GM23248 (cell line): ENCODE data around the gene PCP4. TPM values are rescaled to one million over a fixed set of nuclear protein-coding genes. Genes with fewer than 3 reads are reported as not detected.

ENCODE experiments used
- DNase-seq: peaks from one replicate; pipeline ENCODE4 v3.0.0-alpha.2; 2015
- H2AFZ ChIP-seq: fragments of 200-600 bp; sonication (generic); 2 replicates; pipeline ENCODE4 v1.6.1; 2016; ENCODE audit warnings: antibody characterized with exemption
- H3F3A ChIP-seq: fragments of 200-600 bp; sonication (generic); 2 replicates; pipeline ENCODE4 v1.6.1; 2016; ENCODE audit warnings: mild to moderate bottlenecking, antibody characterized with exemption, mixed run types; ENCODE audit not compliant: insufficient read depth
- H3K27ac ChIP-seq: fragments of 200-600 bp; sonication (generic); 2 replicates; pipeline ENCODE4 v1.5.1; 2016; ENCODE audit warnings: mild to moderate bottlenecking
- H3K27me3 ChIP-seq: fragments of 200-600 bp; sonication (generic); replicated peaks from 2 replicates; pipeline ENCODE4 v1.6.1; 2016; ENCODE audit warnings: mild to moderate bottlenecking; ENCODE audit not compliant: insufficient read depth
- H3K36me3 ChIP-seq: fragments of 200-600 bp; sonication (generic); 2 replicates; pipeline ENCODE4 v1.6.1; 2016; ENCODE audit warnings: low read depth, mild to moderate bottlenecking
- H3K4me1 ChIP-seq: fragments of 200-600 bp; sonication (generic); 2 replicates; pipeline ENCODE4 v1.6.1; 2016; ENCODE audit warnings: mild to moderate bottlenecking; ENCODE audit not compliant: insufficient read depth
- H3K4me2 ChIP-seq: fragments of 200-600 bp; sonication (generic); one replicate; pipeline ENCODE4 v1.6.1; 2016; ENCODE audit warnings: mild to moderate bottlenecking; ENCODE audit not compliant: unreplicated experiment
- H3K4me3 ChIP-seq: fragments of 200-600 bp; sonication (generic); 2 replicates; pipeline ENCODE4 v1.5.1; 2016; ENCODE audit warnings: mild to moderate bottlenecking
- H3K79me2 ChIP-seq: fragments of 200-600 bp; sonication (generic); 2 replicates; pipeline ENCODE4 v1.6.1; 2016; ENCODE audit warnings: mild to moderate bottlenecking; ENCODE audit not compliant: insufficient read depth
- H3K9ac ChIP-seq: fragments of 200-600 bp; sonication (generic); 2 replicates; pipeline ENCODE4 v1.6.1; 2016; ENCODE audit warnings: mild to moderate bottlenecking
- H3K9me2 ChIP-seq: fragments of 200-600 bp; sonication (generic); 2 replicates; pipeline ENCODE4 v1.6.1; 2016; ENCODE audit warnings: mixed run types, mild to moderate bottlenecking, moderate library complexity; ENCODE audit not compliant: insufficient read depth
- H3K9me3 ChIP-seq: fragments of 200-600 bp; sonication (generic); one replicate; pipeline ENCODE4 v1.6.1; 2017; ENCODE audit warnings: low read depth
- H4K20me1 ChIP-seq: fragments of 200-600 bp; sonication (generic); 2 replicates; pipeline ENCODE4 v1.6.0; 2016; ENCODE audit not compliant: insufficient read depth
- EZH2 ChIP-seq: fragments of 200-600 bp; sonication (generic); IDR thresholded peaks from 2 replicates; pipeline ENCODE4 v1.6.1; 2018; ENCODE audit warnings: antibody characterized with exemption, mild to moderate bottlenecking; ENCODE audit not compliant: insufficient read depth, poor library complexity, severe bottlenecking
- EZH2phosphoT487 ChIP-seq: fragments of 200-600 bp; sonication (generic); IDR thresholded peaks from 2 replicates; pipeline ENCODE4 v1.6.1; 2018; ENCODE audit warnings: antibody characterized with exemption, moderate library complexity, mild to moderate bottlenecking, low read depth; ENCODE audit not compliant: insufficient read depth
- WGBS, 2 experiments: methylation state at CpG; one replicate each; pipeline ENCODE4 v1.1.6; 2015 to 2017; ENCODE audit warnings: low lambda C conversion rate in 2 of 2, low coverage in 1 of 2; ENCODE audit errors: missing lambda C conversion rate in 2 of 2; 5-methylcytosine and 5-hydroxymethylcytosine counted together
- in situ Hi-C: fragments of 300-500 bp; cut with MboI; formaldehyde crosslinking; loops from 2 replicates; pipeline ENCODE4 v1.15.0; 2020
- polyA plus RNA-seq: library from polyadenylated mRNA; unstranded; fragments of >200 nt; fragmentation: Nextera tagmentation; extraction: Ambion mirVana; gene quantifications from 2 replicates; pipeline ENCODE4 v1.2.1, GENCODE V29; 2016
- total RNA-seq: library from RNA; depleted of rRNA; stranded (reverse); fragments of >200 nt; shearing (Covaris generic); gene quantifications from 2 replicates; pipeline ENCODE4 v1.2.3, GENCODE V29; 2014

Gene PCP4
- total and polyA plus RNA-seq, 2 experiments from 2014 or later, result not detected

GRCh38 chr21:39913706-39914305, 46.6 kb downstream of the PCP4 start:
- no peaks in the 10 kb centered on the region for H4K20me1 ChIP-seq
- H3K79me2 ChIP-seq, result no peaks in the 10 kb centered on the region
- no peaks in the 10 kb centered on the region for H3F3A ChIP-seq
- no peak overlapping the region for H3K27ac ChIP-seq
- no peaks in the 10 kb centered on the region for H3K9me3 ChIP-seq
- DNase-seq, result no peak
- 24 to 29% methylated on average over 8 of the region's 8 CpGs for WGBS, 2 experiments
- in situ Hi-C loops, result no loop called here
- TF ChIP-seq EZH2, result no peak
- TF ChIP-seq EZH2phosphoT487, result no peak
- H3K27me3 ChIP-seq, result no peaks in the 10 kb centered on the region
- H3K4me1 ChIP-seq, result no peaks in the 10 kb centered on the region
- H3K4me3 ChIP-seq, result no peak overlapping the region
- no peak overlapping the region for H3K9ac ChIP-seq
- H3K36me3 ChIP-seq, result no peaks in the 10 kb centered on the region
- H3K4me2 ChIP-seq, result no peak overlapping the region
- no peaks in the 10 kb centered on the region for H3K9me2 ChIP-seq
- no peak overlapping the region for H2AFZ ChIP-seq

GRCh38 chr21:39915881-39916280, 48.6 kb downstream of the PCP4 start:
- Histone ChIP-seq H2AFZ (no peak overlapping the region), H3K4me2 (no peak overlapping the region), H3F3A (no peaks in the 10 kb centered on the region), H3K9me2 (no peaks in the 10 kb centered on the region), H3K27me3 (no peaks in the 10 kb centered on the region), H3K4me3 (no peak overlapping the region), H3K9me3 (no peaks in the 10 kb centered on the region), H3K27ac (no peak overlapping the region), H3K9ac (no peak overlapping the region), H3K79me2 (no peaks in the 10 kb centered on the region), H4K20me1 (no peaks in the 10 kb centered on the region), H3K36me3 (no peaks in the 10 kb centered on the region), H3K4me1 (no peaks in the 10 kb centered on the region)
- 8 to 11% methylated on average over 1 of the region's 1 CpG for WGBS, 2 experiments
- in situ Hi-C loops, result no loop called here
- DNase-seq, result no peak
- TF ChIP-seq EZH2phosphoT487 (no peak), EZH2 (no peak)

GRCh38 chr21:39918558-39918957, 51.3 kb downstream of the PCP4 start:
- H4K20me1 ChIP-seq, result no peaks in the 10 kb centered on the region

GRCh38 chr21:39923476-39923875, 56.2 kb downstream of the PCP4 start:
- no peaks in the 10 kb centered on the region for H3K9me2 ChIP-seq
- no peak overlapping the region for H3K4me3 ChIP-seq
- H3F3A ChIP-seq, result no peaks in the 10 kb centered on the region
- no peak overlapping the region for H3K9ac ChIP-seq
- H3K27ac ChIP-seq, result no peak overlapping the region
- H3K27me3 ChIP-seq, result no peaks in the 10 kb centered on the region
- no peak overlapping the region for H2AFZ ChIP-seq
- H3K4me1 ChIP-seq, result no peaks in the 10 kb centered on the region
- DNase-seq, result no peak
- no peaks in the 10 kb centered on the region for H4K20me1 ChIP-seq
- no peaks in the 10 kb centered on the region for H3K9me3 ChIP-seq
- WGBS, 2 experiments, result 25 to 27% methylated on average over 10 of the region's 10 CpGs
- H3K4me2 ChIP-seq, result no peak overlapping the region
- H3K79me2 ChIP-seq, result no peaks in the 10 kb centered on the region
- no peaks in the 10 kb centered on the region for H3K36me3 ChIP-seq
- in situ Hi-C loops, result no loop called here
- TF ChIP-seq EZH2phosphoT487 (no peak), EZH2 (no peak)

More at GRCh38 chr21:39918558-39918957, 51.3 kb downstream of the PCP4 start:
- no peak overlapping the region for H3K27ac ChIP-seq
- no peak overlapping the region for H3K4me2 ChIP-seq
- no peaks in the 10 kb centered on the region for H3K9me2 ChIP-seq
- H3K9ac ChIP-seq, result no peak overlapping the region
- WGBS, 2 experiments, result 12% methylated on average over 4 of the region's 4 CpGs
- no peak for TF ChIP-seq EZH2
- no peak for TF ChIP-seq EZH2phosphoT487
- H3K4me3 ChIP-seq, result no peak overlapping the region
- no peaks in the 10 kb centered on the region for H3K27me3 ChIP-seq
- no peaks in the 10 kb centered on the region for H3K4me1 ChIP-seq
- H3K9me3 ChIP-seq, result no peaks in the 10 kb centered on the region
- in situ Hi-C loops, result no loop called here
- no peak for DNase-seq
- no peaks in the 10 kb centered on the region for H3K79me2 ChIP-seq
- H3K36me3 ChIP-seq, result no peaks in the 10 kb centered on the region
- no peaks in the 10 kb centered on the region for H3F3A ChIP-seq
- no peak overlapping the region for H2AFZ ChIP-seq
